T-helper 2 cell treated with Interferon-gamma antibody and Interleukin-4, amounts not matched to agents 5 μg/mL and 100 μg/mL, for 36 hours (primary cell): ENCODE results near the gene WBP2.
"Not testable (repeated sequence)": the region's sequence is repeated elsewhere in the genome, so short reads cannot be mapped to it uniquely, and the experiment has no call there.

Experiments
- DNase-seq: peaks from one replicate; pipeline ENCODE4 v3.0.0; 2021; ENCODE audit warnings: low spot score
- H3K27ac Mint-ChIP-seq: one replicate; pipeline ENCODE4 v1.8.0; 2021; ENCODE audit warnings: mild to moderate bottlenecking, mixed read lengths
- H3K27me3 Mint-ChIP-seq: one replicate; pipeline ENCODE4 v1.8.0; 2021; ENCODE audit warnings: low read depth, mixed read lengths
- H3K36me3 Mint-ChIP-seq: one replicate; pipeline ENCODE4 v1.8.0; 2021; ENCODE audit warnings: low read depth, mixed read lengths
- H3K4me1 Mint-ChIP-seq: one replicate; pipeline ENCODE4 v1.8.0; 2021; ENCODE audit warnings: low read depth, mixed read lengths
- H3K4me3 Mint-ChIP-seq: one replicate; pipeline ENCODE4 v1.8.0; 2022; ENCODE audit warnings: mild to moderate bottlenecking, moderate library complexity, mixed read lengths
- H3K9me3 Mint-ChIP-seq: one replicate; pipeline ENCODE4 v1.8.0; 2021; ENCODE audit warnings: mixed read lengths

The WBP2 gene

DNA sequence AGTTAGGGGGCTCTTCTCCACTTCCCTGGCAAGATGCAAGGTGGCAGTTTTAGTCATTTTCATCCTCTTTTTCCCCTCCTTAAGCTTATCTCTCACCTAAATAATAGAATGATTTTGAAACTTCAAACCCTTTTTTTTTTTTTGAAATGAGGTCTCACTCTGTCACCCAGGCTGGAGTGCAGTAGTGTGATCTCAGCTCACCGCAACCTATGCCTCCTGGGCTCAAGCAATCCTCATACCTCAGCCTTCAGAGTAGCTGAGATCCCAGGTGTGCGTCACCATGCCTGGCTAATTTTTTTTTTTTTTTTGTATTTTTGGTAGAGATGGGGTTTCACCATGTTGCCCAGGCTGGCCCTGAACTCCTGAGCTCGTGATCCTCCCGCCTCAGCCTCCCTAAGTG is 9.8 kb upstream of the WBP2 start:
- H3K27me3 Mint-ChIP-seq, H3K9me3 Mint-ChIP-seq, H3K36me3 Mint-ChIP-seq, DNase-seq: not testable (repeated sequence)
- Mint-ChIP-seq H3K4me3 (peak overlapping the region; percentile 70), H3K4me1 (peaks cover 26% of the 10 kb centered on the region), H3K27ac (peak overlapping the region; percentile 93)

- DNase-seq: peak; percentile 66
- Mint-ChIP-seq H3K36me3 (no peaks in the 10 kb centered on the region), H3K27me3 (no peaks in the 10 kb centered on the region), H3K4me3 (peak overlapping the region; percentile 70), H3K9me3 (no peaks in the 10 kb centered on the region), H3K4me1 (peaks cover 27% of the 10 kb centered on the region), H3K27ac (peak overlapping the region; percentile 93)
Observed at GRCh38 chr17:75864448-75864871, 9.3 kb upstream of the WBP2 start.

GRCh38 chr17:75861927-75862317 is 6.8 kb upstream of the WBP2 start:
- peak overlapping the region; percentile 2 for H3K4me3 Mint-ChIP-seq
- H3K9me3 Mint-ChIP-seq: no peaks in the 10 kb centered on the region
- peaks cover 40% of the 10 kb centered on the region for H3K4me1 Mint-ChIP-seq
- no peaks in the 10 kb centered on the region for H3K36me3 Mint-ChIP-seq
- no peak for DNase-seq
- no peak overlapping the region for H3K27ac Mint-ChIP-seq
- no peaks in the 10 kb centered on the region for H3K27me3 Mint-ChIP-seq

GRCh38 chr17:75859358-75859757 is 4.2 kb upstream of the WBP2 start:
- peaks cover 38% of the 10 kb centered on the region for H3K4me1 Mint-ChIP-seq
- H3K27ac Mint-ChIP-seq: peak overlapping the region; percentile 86
- H3K4me3 Mint-ChIP-seq, DNase-seq, H3K27me3 Mint-ChIP-seq, H3K9me3 Mint-ChIP-seq, H3K36me3 Mint-ChIP-seq: not testable (repeated sequence)

- Mint-ChIP-seq H3K36me3 (peaks cover 5% of the 10 kb centered on the region), H3K27me3 (no peaks in the 10 kb centered on the region), H3K9me3 (no peaks in the 10 kb centered on the region), H3K27ac (peak overlapping the region; percentile 88), H3K4me3 (no peak overlapping the region), H3K4me1 (peaks cover 32% of the 10 kb centered on the region)
- DNase-seq: peak; percentile 7
Observed at GRCh38 chr17:75856062-75856756, 1.1 kb upstream of the WBP2 start.

- Mint-ChIP-seq H3K27me3 (no peaks in the 10 kb centered on the region), H3K4me1 (peaks cover 29% of the 10 kb centered on the region), H3K9me3 (no peaks in the 10 kb centered on the region), H3K4me3 (no peak overlapping the region), H3K36me3 (peaks cover 8% of the 10 kb centered on the region), H3K27ac (no peak overlapping the region)
- no peak for DNase-seq
Observed at GRCh38 chr17:75854881-75855309, 240 bp downstream of the WBP2 start.

- H3K4me3 Mint-ChIP-seq: no peak overlapping the region
- H3K27me3 Mint-ChIP-seq: no peaks in the 10 kb centered on the region
- H3K4me1 Mint-ChIP-seq: peaks cover 26% of the 10 kb centered on the region
- no peaks in the 10 kb centered on the region for H3K9me3 Mint-ChIP-seq
- peaks cover 14% of the 10 kb centered on the region for H3K36me3 Mint-ChIP-seq
- H3K27ac Mint-ChIP-seq: no peak overlapping the region
- DNase-seq: no peak
Observed at GRCh38 chr17:75854101-75854748, 910 bp downstream of the WBP2 start.

DNA sequence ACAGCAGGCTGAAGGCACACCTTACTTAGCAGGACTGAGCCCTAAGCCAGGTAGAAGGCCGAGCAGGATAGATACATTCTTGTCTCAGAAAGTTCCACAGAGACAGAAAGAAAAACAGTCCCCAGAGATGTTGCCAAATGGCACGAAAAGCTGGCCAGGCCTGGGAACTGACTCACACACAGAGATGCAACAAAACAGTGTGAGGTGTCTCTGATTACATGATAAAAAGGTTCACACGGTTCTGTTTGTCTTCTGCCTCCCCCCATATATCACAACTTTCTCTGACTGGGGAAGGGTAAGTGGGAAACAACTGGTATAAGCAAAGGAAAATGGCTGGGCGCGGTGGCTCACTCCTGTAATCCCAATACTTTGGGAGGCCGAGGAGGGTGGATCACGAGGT is 1.7 kb downstream of the WBP2 start:
- no peaks in the 10 kb centered on the region for H3K27me3 Mint-ChIP-seq
- H3K4me3 Mint-ChIP-seq: no peak overlapping the region
- H3K9me3 Mint-ChIP-seq: no peaks in the 10 kb centered on the region
- peaks cover 23% of the 10 kb centered on the region for H3K4me1 Mint-ChIP-seq
- DNase-seq: no peak
- peak overlapping the region; percentile 31 for H3K27ac Mint-ChIP-seq
- peaks cover 17% of the 10 kb centered on the region for H3K36me3 Mint-ChIP-seq

DNA sequence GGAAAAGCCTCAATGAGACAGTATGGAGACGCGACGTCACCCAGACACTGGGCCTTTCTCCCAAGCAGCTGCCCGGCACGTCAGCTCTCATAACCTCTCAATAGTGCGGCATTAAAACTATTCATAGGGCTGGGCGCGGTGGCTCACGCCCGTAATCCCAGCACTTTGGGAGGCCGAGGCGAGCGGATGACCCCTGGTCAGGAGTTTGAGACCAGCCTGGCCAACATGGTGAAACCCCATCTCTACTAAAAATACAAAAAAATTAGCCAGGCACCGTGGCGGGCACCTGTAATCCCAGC is 3.5 kb downstream of the WBP2 start:
- DNase-seq, H3K27ac Mint-ChIP-seq, H3K27me3 Mint-ChIP-seq, H3K4me3 Mint-ChIP-seq, H3K9me3 Mint-ChIP-seq: not testable (repeated sequence)
- peaks cover 19% of the 10 kb centered on the region for H3K4me1 Mint-ChIP-seq
- peaks cover 28% of the 10 kb centered on the region for H3K36me3 Mint-ChIP-seq

DNA sequence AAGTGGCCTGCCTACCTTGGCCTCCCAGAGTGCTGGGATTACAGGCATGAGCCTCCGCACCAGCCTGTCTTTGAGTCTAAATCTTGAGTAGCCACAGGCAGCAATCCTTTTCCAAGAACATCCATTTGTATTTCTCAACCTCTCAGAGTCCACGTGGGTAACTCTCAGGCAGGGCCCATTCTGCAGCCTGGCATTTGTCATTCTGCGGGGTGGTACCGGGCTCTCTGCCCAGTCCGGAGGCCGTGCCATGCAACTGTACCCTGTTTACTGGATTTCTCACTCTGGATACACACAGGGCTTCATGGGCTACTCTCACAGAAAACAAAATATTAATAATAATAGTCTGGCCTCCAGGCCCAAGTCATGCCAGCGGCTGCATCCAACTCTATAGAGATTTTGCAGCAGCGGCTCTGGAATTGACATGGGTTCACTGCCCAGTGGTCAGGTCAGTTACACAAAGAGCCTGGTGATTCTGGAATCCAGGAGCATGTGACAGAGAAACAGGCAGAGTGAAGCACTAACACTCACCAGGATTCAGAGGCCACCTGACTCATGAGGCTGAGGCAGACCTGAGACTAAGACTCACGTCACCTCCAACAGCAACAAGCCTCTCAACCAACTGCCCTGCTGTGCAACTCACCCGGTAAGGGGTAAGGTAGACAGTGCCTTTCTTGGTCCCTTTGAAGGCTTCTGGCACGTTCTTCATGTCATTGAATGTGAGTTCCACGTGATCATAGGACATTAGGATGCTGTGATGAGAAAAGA is 4.0 kb downstream of the WBP2 start:
- no peak overlapping the region for H3K4me3 Mint-ChIP-seq
- H3K27ac Mint-ChIP-seq: no peak overlapping the region
- peaks cover 32% of the 10 kb centered on the region for H3K36me3 Mint-ChIP-seq
- H3K9me3 Mint-ChIP-seq: no peaks in the 10 kb centered on the region
- DNase-seq: no peak
- H3K4me1 Mint-ChIP-seq: peaks cover 14% of the 10 kb centered on the region
- H3K27me3 Mint-ChIP-seq: no peaks in the 10 kb centered on the region

DNA sequence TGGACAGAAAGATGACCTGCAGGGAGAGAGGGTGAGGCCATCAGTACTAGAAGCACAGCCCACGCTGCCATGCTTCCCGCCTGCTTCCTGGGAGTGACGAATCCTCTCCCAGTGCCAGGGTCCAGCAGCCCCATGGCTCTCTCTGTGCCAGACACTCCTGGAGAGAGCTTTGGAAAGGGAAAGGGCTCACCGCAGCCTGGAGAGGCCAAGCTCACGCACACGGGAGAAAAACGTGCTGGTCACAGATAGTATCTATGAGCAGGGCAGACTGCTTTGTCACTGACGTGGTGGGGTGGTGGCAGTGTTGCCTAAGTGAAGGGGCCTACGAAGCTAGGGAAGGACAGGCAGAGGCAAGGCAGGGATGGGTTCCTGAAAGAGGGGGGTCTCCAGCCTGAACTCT is 5.4 kb downstream of the WBP2 start:
- Mint-ChIP-seq H3K4me1 (peaks cover 22% of the 10 kb centered on the region), H3K4me3 (no peak overlapping the region), H3K9me3 (no peaks in the 10 kb centered on the region), H3K36me3 (peaks cover 40% of the 10 kb centered on the region), H3K27ac (no peak overlapping the region), H3K27me3 (no peaks in the 10 kb centered on the region)
- no peak for DNase-seq

DNA sequence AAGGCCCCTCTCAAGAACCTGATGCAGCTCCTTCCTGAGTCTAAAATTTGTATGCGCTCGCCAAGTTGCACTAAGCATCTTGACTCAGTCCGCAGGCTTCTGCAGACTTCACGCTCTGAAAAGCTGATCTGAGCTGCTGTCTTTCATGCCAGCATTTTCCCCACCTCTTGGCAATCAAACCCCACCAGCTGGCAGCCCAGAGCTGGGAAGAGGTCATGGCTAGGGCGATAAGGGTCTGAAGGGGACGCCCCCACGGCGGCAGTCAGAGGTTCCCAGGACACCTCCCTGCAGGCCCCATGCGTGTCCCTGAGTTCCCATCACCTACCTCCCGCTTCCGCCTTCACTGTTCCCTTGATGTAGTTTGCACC is 5.9 kb downstream of the WBP2 start:
- H3K4me1 Mint-ChIP-seq: peaks cover 20% of the 10 kb centered on the region
- peaks cover 40% of the 10 kb centered on the region for H3K36me3 Mint-ChIP-seq
- DNase-seq: no peak
- no peak overlapping the region for H3K27ac Mint-ChIP-seq
- no peak overlapping the region for H3K4me3 Mint-ChIP-seq
- H3K9me3 Mint-ChIP-seq: no peaks in the 10 kb centered on the region
- H3K27me3 Mint-ChIP-seq: no peaks in the 10 kb centered on the region

DNA sequence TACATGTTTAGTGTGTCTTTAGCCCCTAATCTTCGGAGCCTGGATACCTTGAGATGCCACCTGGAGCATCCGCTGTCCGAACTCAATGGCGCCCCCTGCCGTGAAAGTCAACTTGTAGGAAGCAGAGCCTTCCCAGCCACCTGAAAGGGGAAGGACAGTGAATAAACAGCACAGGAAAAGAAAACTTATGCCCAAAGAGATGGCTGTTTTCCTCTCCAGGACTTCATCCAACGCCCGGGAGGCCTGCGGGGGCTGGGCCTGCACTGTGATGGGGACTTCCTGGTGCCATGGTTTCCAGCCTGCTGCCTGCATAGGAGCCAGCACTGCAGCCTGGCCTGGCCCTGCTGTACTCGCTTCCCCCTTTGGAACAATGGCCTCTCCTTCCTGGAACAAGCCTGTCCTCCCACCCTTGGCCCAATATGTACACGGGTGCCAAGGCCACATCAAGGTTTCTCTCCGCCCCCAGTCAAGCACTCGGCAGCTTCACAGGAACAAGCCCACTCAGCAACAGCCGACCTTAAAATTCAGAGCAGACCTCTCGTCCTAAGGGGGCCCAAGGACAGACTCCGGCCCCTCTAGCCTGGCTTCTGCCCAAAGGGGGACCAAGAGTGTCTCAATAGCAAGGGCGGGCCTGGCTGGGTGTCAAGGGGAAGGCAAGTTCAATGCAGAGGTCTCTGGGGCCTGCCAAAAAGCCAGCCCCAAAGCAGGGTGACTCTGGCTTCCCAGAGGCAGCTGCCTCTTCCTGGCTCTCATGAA is 6.4 kb downstream of the WBP2 start:
- Mint-ChIP-seq H3K36me3 (peaks cover 42% of the 10 kb centered on the region), H3K27ac (peak overlapping the region; percentile 67), H3K27me3 (no peaks in the 10 kb centered on the region), H3K9me3 (no peaks in the 10 kb centered on the region), H3K4me1 (peaks cover 18% of the 10 kb centered on the region), H3K4me3 (no peak overlapping the region)
- DNase-seq: peak; percentile 61
